IMR-90 (cell line): ENCODE data around the gene COA6. TPM values are rescaled to one million over a fixed set of nuclear protein-coding genes. Genes with fewer than 3 reads are reported as not detected.

Source experiments
- ATAC-seq: fragments of 200-7000 bp; cut with Tn5 transposase; 2 replicates; pipeline ENCODE4 v1.9.1; 2020; ENCODE audit warnings: low read depth, mild to moderate bottlenecking, moderate library complexity
- BruUV-seq: library from RNA; stranded (reverse); fragments of 400-500 nt; replicated peaks from 2 replicates; lab custom pipeline; 2021; lab: Mats Ljungman, UMichigan
- CTCF ChIA-PET: fragments of 300-600 bp; formaldehyde crosslinking; extraction: SDS; loops from one replicate; lab custom pipeline; 2021; ENCODE audit warnings: antibody characterized with exemption; lab: Yijun Ruan, JAX
- POLR2A ChIA-PET: fragments of 300-600 bp; sonication (Branson Sonifier 250); formaldehyde crosslinking; loops from one replicate; lab custom pipeline; 2022; ENCODE audit warnings: antibody characterized with exemption; ENCODE audit not compliant: unreplicated experiment; lab: Charles Lee
- DNase-seq: peaks from one replicate; pipeline ENCODE4 v3.0.0; 2013
- H2AFZ ChIP-seq: replicated peaks from 2 replicates; pipeline ENCODE3; 2013; ENCODE audit warnings: low read length, mild to moderate bottlenecking; ENCODE audit not compliant: poor library complexity
- H2AK5ac ChIP-seq: 2 replicates; pipeline ENCODE4 v1.6.1; 2013; ENCODE audit warnings: low read depth, low read length, inconsistent platforms
- H2AK9ac ChIP-seq: replicated peaks from 2 replicates; pipeline ENCODE3; 2013; ENCODE audit warnings: mild to moderate bottlenecking, low read depth, low read length, moderate library complexity; ENCODE audit not compliant: poor library complexity
- H2BK120ac ChIP-seq: 2 replicates; pipeline ENCODE4 v1.6.1; 2013; ENCODE audit warnings: low read depth, low read length, inconsistent platforms
- H2BK15ac ChIP-seq: 3 replicates; pipeline ENCODE4 v1.6.1; 2013; ENCODE audit warnings: low read depth, low read length, inconsistent platforms
- H2BK20ac ChIP-seq: 2 replicates; pipeline ENCODE4 v1.6.1; 2013; ENCODE audit warnings: low read depth, mild to moderate bottlenecking, inconsistent platforms, low read length, moderate library complexity
- H2BK5ac ChIP-seq: 2 replicates; pipeline ENCODE4 v1.6.1; 2013; ENCODE audit warnings: mild to moderate bottlenecking, low read depth, low read length, inconsistent platforms; ENCODE audit not compliant: poor library complexity, severe bottlenecking
- H3K14ac ChIP-seq: replicated peaks from 2 replicates; pipeline ENCODE4 v1.6.1; 2013; ENCODE audit warnings: low read depth, low read length, inconsistent platforms
- H3K18ac ChIP-seq: 2 replicates; pipeline ENCODE4 v1.6.1; 2013; ENCODE audit warnings: low read depth, low read length, control low read depth
- H3K23ac ChIP-seq: 2 replicates; pipeline ENCODE4 v1.6.1; 2013; ENCODE audit warnings: low read depth, low read length, inconsistent platforms
- H3K27ac ChIP-seq: 2 replicates; pipeline ENCODE4 v1.5.1; 2013; ENCODE audit warnings: mild to moderate bottlenecking, control low read depth, low read length; ENCODE audit not compliant: insufficient read depth
- H3K27me3 ChIP-seq: 2 replicates; pipeline ENCODE4 v1.6.1; 2013; ENCODE audit warnings: low read length; ENCODE audit not compliant: control insufficient read depth, insufficient read depth
- H3K36me3 ChIP-seq: 2 replicates; pipeline ENCODE4 v1.6.1; 2013; ENCODE audit warnings: low read length, mixed read lengths; ENCODE audit not compliant: control insufficient read depth, insufficient read depth
- H3K4ac ChIP-seq: 2 replicates; pipeline ENCODE4 v1.6.1; 2013; ENCODE audit warnings: low read depth, low read length, inconsistent platforms
- H3K4me1 ChIP-seq: 2 replicates; pipeline ENCODE4 v1.6.1; 2013; ENCODE audit warnings: low read length, mixed read lengths; ENCODE audit not compliant: control insufficient read depth, insufficient read depth
- H3K4me2 ChIP-seq: 2 replicates; pipeline ENCODE4 v1.6.1; 2013; ENCODE audit warnings: low read depth, mild to moderate bottlenecking, control low read depth, low read length, moderate library complexity
- H3K4me3 ChIP-seq: 2 replicates; pipeline ENCODE4 v1.5.1; 2013; ENCODE audit warnings: low read depth, mild to moderate bottlenecking, control low read depth, low read length, moderate library complexity; ENCODE audit not compliant: insufficient read depth
- H3K56ac ChIP-seq: 2 replicates; pipeline ENCODE4 v1.6.1; 2013; ENCODE audit warnings: low read length, inconsistent platforms; ENCODE audit not compliant: insufficient read depth; ENCODE audit errors: extremely low read depth
- H3K79me1 ChIP-seq, 2 experiments: 2 replicates each; pipeline ENCODE4 v1.6.1; 2013; ENCODE audit warnings: low read length in 2 of 2, inconsistent platforms in 1 of 2, low read depth in 1 of 2
- H3K9ac ChIP-seq: 2 replicates; pipeline ENCODE4 v1.6.1; 2013; ENCODE audit warnings: low read depth, low read length, control low read depth
- H3K9me1 ChIP-seq: 2 replicates; pipeline ENCODE4 v1.6.1; 2013; ENCODE audit warnings: low read length, inconsistent platforms; ENCODE audit not compliant: insufficient read depth
- H3K9me3 ChIP-seq: 2 replicates; pipeline ENCODE4 v1.6.1; 2013; ENCODE audit warnings: low read length; ENCODE audit not compliant: control insufficient read depth, insufficient read depth
- H4K20me1 ChIP-seq: 2 replicates; pipeline ENCODE4 v1.6.1; 2013; ENCODE audit warnings: low read length, inconsistent platforms; ENCODE audit not compliant: insufficient read depth
- H4K5ac ChIP-seq: 2 replicates; pipeline ENCODE4 v1.6.1; 2013; ENCODE audit warnings: mild to moderate bottlenecking, low read depth, low read length, control low read depth
- H4K8ac ChIP-seq, 2 experiments: 2 replicates each; pipeline ENCODE4 v1.6.1; 2013; ENCODE audit warnings: low read depth in 2 of 2, low read length in 2 of 2, control low read depth in 1 of 2, inconsistent platforms in 1 of 2
- H4K91ac ChIP-seq: 2 replicates; pipeline ENCODE4 v1.6.1; 2013; ENCODE audit warnings: low read depth, low read length, inconsistent platforms; ENCODE audit not compliant: insufficient read depth
- BHLHE40 ChIP-seq: fragments of 150-350 bp; IDR thresholded peaks from 2 replicates; pipeline ENCODE4 v1.6.1; 2016; ENCODE audit warnings: mild to moderate bottlenecking, low read depth, low read length
- CEBPB ChIP-seq: IDR thresholded peaks from 2 replicates; pipeline ENCODE4 v1.6.1; 2012; ENCODE audit warnings: low read depth, low read length, improper control_type of control experiment
- CHD1 ChIP-seq: IDR thresholded peaks from 2 replicates; pipeline ENCODE4 v1.6.1; 2012; ENCODE audit warnings: low read depth, low read length, improper control_type of control experiment
- CTCF ChIP-seq: conservative IDR thresholded peaks from 2 replicates; pipeline ENCODE4 v1.5.1; 2012; ENCODE audit warnings: mild to moderate bottlenecking, low read depth, low read length, improper control_type of control experiment
- FOS ChIP-seq: fragments of 150-350 bp; IDR thresholded peaks from 2 replicates; pipeline ENCODE4 v1.6.1; 2016; ENCODE audit warnings: low read depth, low read length
- MAFK ChIP-seq: IDR thresholded peaks from 2 replicates; pipeline ENCODE4 v1.6.1; 2012; ENCODE audit warnings: low read depth, low read length, improper control_type of control experiment
- MAZ ChIP-seq: IDR thresholded peaks from 2 replicates; pipeline ENCODE4 v1.6.1; 2012; ENCODE audit warnings: low read depth, mild to moderate bottlenecking, low read length, improper control_type of control experiment, moderate library complexity, borderline replicate concordance
- MXI1 ChIP-seq: IDR thresholded peaks from 2 replicates; pipeline ENCODE4 v1.6.1; 2012; ENCODE audit warnings: low read depth, mild to moderate bottlenecking, low read length, moderate library complexity, borderline replicate concordance
- NFE2L2 ChIP-seq: fragments of 150-350 bp; IDR thresholded peaks from 2 replicates; pipeline ENCODE4 v1.6.1; 2016; ENCODE audit warnings: low read depth, mild to moderate bottlenecking, low read length
- POLR2A ChIP-seq: IDR thresholded peaks from 2 replicates; pipeline ENCODE4 v1.6.1; 2012; ENCODE audit warnings: mild to moderate bottlenecking, low read depth, low read length
- RAD21 ChIP-seq: IDR thresholded peaks from 2 replicates; pipeline ENCODE4 v1.6.1; 2012; ENCODE audit warnings: low read length, improper control_type of control experiment
- RCOR1 ChIP-seq: IDR thresholded peaks from 2 replicates; pipeline ENCODE4 v1.6.1; 2012; ENCODE audit warnings: mild to moderate bottlenecking, low read length, improper control_type of control experiment; ENCODE audit not compliant: insufficient replicate concordance
- RFX5 ChIP-seq: IDR thresholded peaks from 2 replicates; pipeline ENCODE4 v1.8.0; 2012; ENCODE audit warnings: low read depth, mild to moderate bottlenecking, low read length, moderate library complexity
- SMC3 ChIP-seq: fragments of 150-350 bp; IDR thresholded peaks from 2 replicates; pipeline ENCODE4 v1.6.1; 2016; ENCODE audit warnings: low read depth, mild to moderate bottlenecking, antibody characterized with exemption, low read length, moderate library complexity
- USF2 ChIP-seq: fragments of 150-350 bp; IDR thresholded peaks from 2 replicates; pipeline ENCODE4 v1.6.1; 2017; ENCODE audit warnings: mild to moderate bottlenecking, antibody characterized with exemption, low read length, low read depth
- WGBS, 2 experiments: methylation state at CpG; one replicate each; pipeline versions ENCODE4 v1.1.5 to v1.1.7; 2013; ENCODE audit warnings: missing lambda C conversion rate in 2 of 2; ENCODE audit not compliant: insufficient read length in 1 of 2; ENCODE audit errors: extremely low coverage in 2 of 2; 5-methylcytosine and 5-hydroxymethylcytosine counted together
- dilution Hi-C: fragments of 300-500 bp; cut with HindIII; formaldehyde crosslinking; loops from one replicate; pipeline ENCODE4 v1.14.3; 2018; ENCODE audit warnings: low sequenced_read_pairs; ENCODE audit not compliant: unreplicated experiment
- in situ Hi-C: fragments of 300-500 bp; cut with MboI; formaldehyde crosslinking; loops from 3 replicates; pipeline ENCODE4 v1.14.3; 2019; ENCODE audit warnings: low sequenced_read_pairs, inconsistent platforms, mixed read lengths
- intact Hi-C: fragments of 100-400 bp; cut with micrococcal nuclease; formaldehyde crosslinking; loops from 2 replicates; pipeline ENCODE4 v1.10.0; 2022
- polyA plus RNA-seq, 3 experiments: library from polyadenylated mRNA; depleted of rRNA; stranded (reverse); fragments of >200 nt; gene quantifications; 2 replicates each; pipeline ENCODE4 v1.2.3, GENCODE V29; 2012; ENCODE audit warnings: low replicate concordance in 1 of 3
- total RNA-seq: library from RNA; depleted of rRNA; stranded (reverse); fragments of >200 nt; gene quantifications from 2 replicates; pipeline ENCODE4 v1.2.3, GENCODE V29; 2012
- TF ChIP-seq, protein P1 (sequence below): fragments of 150-350 bp; IDR thresholded peaks from 2 replicates; pipeline ENCODE4 v1.6.1; 2016; ENCODE audit warnings: low read depth, mild to moderate bottlenecking, low read length, moderate library complexity, borderline replicate concordance

COA6 gene
- total and polyA plus RNA-seq, 2 of the 4 experiments (the other 2 are of a cell fraction): 6.8 to 14.3 TPM

DNA sequence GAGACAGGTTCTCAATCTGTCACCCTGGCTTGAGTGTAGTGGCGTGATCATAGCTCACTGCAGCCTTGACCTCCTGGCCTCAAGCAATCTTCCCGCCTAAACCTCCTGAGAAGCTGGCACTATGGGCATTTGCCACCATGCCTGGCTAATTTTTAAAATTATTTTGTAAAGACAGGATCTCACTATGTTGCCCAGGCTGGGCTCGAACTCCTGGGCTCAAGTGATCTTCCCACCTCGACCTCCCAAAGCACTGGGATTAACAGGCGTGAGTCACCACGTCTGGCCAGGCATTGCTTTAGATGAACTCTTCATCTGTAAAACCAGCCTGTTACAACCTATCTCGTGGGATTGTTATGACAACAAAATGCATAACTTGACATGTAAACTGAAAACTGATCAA, 2.4 kb downstream of the COA6 start:
- H3K56ac ChIP-seq: no peak overlapping the region
- H3K23ac ChIP-seq: no peak overlapping the region
- peaks cover 23% of the 10 kb centered on the region for H3K36me3 ChIP-seq
- intact Hi-C loops (no loop called here), in situ Hi-C loops (no loop called here), dilution Hi-C loops (no loop called here)
- DNase-seq: no peak
- H3K4ac ChIP-seq: no peak overlapping the region
- no peak overlapping the region for H3K9ac ChIP-seq
- ChIA-PET POLR2A (interaction anchor here (0.5 kb wide), 1 partner anchor 120 kb away, joined by 8 read pairs; no protein-coding TSS in a partner anchor), CTCF (no interaction called here)
- BruUV-seq: no TSS peak
- no peak overlapping the region for H2AK9ac ChIP-seq
- no peak overlapping the region for H2AK5ac ChIP-seq
- H4K91ac ChIP-seq: no peak overlapping the region
- 0 out of 2 replicates have a peak, but pooled peaks cover 2% of the 10 kb centered on the region for H3K9me1 ChIP-seq
- H2AFZ ChIP-seq: no peak overlapping the region
- 89% methylated on average over 3 of the region's 7 CpGs; no CpG with 5 or more reads in 1 of the 2 experiments for WGBS, 2 experiments
- no peak for ATAC-seq
- H2BK15ac ChIP-seq: no peak overlapping the region
- H4K20me1 ChIP-seq: no peaks in the 10 kb centered on the region
- no peak overlapping the region for H3K4me2 ChIP-seq
- TF ChIP-seq MAFK (no peak), CTCF (no peak), CHD1 (no peak), CEBPB (no peak), MAZ (no peak), POLR2A (no peak), MXI1 (no peak), RAD21 (no peak), USF2 (no peak), NFE2L2 (no peak), RFX5 (no peak), RCOR1 (no peak), SMC3 (no peak), FOS (no peak), BHLHE40 (no peak)
- TF ChIP-seq, protein P1, sequence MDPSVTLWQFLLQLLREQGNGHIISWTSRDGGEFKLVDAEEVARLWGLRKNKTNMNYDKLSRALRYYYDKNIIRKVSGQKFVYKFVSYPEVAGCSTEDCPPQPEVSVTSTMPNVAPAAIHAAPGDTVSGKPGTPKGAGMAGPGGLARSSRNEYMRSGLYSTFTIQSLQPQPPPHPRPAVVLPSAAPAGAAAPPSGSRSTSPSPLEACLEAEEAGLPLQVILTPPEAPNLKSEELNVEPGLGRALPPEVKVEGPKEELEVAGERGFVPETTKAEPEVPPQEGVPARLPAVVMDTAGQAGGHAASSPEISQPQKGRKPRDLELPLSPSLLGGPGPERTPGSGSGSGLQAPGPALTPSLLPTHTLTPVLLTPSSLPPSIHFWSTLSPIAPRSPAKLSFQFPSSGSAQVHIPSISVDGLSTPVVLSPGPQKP: no peak
- no peak overlapping the region for H4K8ac ChIP-seq
- no peak overlapping the region for H2BK5ac ChIP-seq
- H3K4me1 ChIP-seq: no peaks in the 10 kb centered on the region
- no peak overlapping the region for H2BK120ac ChIP-seq
- no peak overlapping the region for H3K18ac ChIP-seq
- H3K27ac ChIP-seq: no peak overlapping the region
- no peaks in the 10 kb centered on the region for H3K27me3 ChIP-seq
- no peaks in the 10 kb centered on the region for H3K9me3 ChIP-seq
- H2BK20ac ChIP-seq: no peak overlapping the region
- no peak overlapping the region for H3K4me3 ChIP-seq
- peaks cover 25 to 36% of the 10 kb centered on the region in 2 experiments for H3K79me1 ChIP-seq
- no peak overlapping the region for H4K5ac ChIP-seq
- no peak overlapping the region for H3K14ac ChIP-seq
